Astrocyte of the cerebellum (primary cell): ENCODE data around the gene POLDIP2.
A peak's percentile ranks its signal among the peaks of the same experiment; 100 is the strongest.

Experiments used
- DNase-seq: peaks from one replicate; pipeline ENCODE4 v3.0.0-alpha.2; 2011; ENCODE audit warnings: low read depth
- H3K4me3 ChIP-seq: 2 replicates; pipeline ENCODE4 v1.5.1; 2011; ENCODE audit warnings: mild to moderate bottlenecking, low read depth, low read length, moderate library complexity
- in situ Hi-C: cut with HindIII; loops from 2 replicates; pipeline ENCODE4 v1.10.0; 2017; ENCODE audit warnings: low sequenced_read_pairs
- TF ChIP-seq, protein P1 (sequence below): IDR thresholded peaks from 2 replicates; pipeline ENCODE4 v1.5.1; 2012; ENCODE audit warnings: low read length, low read depth, moderate library complexity, mild to moderate bottlenecking; ENCODE audit errors: missing control alignments

Gene POLDIP2

DNA sequence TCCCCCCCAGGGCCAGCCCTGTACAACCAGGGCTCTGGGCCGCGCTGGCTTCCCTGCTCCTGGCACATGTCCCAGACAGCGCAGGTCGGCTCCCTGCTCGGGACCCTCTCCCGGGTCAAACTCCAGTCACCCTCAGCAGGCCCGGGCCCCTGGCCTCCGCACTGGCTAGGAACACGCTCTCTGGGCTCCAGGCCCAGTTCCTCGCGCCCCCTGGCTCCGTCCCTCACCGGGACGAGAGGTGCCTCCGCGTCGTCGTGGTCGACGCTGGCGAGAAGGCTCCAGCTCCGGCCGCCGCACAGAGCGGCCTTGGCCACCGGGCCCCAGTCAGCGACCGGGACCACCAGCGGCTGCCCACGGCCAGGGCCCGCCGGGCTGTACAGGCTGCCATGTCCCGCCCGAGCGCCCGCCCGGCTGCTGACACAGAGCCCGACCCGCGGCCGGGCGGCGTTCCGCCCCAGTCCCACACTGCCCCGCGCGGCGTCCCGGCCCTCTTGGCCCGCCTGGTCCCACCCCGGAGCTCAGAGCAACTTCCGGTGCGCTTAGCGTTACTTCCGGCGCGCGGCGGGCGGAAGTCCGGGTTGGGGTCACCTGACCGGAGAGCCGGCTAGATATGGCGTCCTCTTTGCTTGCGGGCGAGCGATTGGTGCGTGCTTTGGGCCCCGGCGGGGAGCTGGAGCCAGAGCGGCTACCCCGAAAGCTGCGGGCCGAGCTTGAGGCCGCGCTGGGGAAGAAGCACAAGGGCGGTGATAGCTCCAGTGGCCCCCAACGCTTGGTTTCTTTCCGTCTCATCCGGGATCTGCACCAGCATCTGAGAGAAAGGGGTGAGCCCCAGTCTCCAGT lies at the start of gene POLDIP2:
POLDIP2 (minus strand) TSS at position 467 of the 840 bp plus-strand sequence; CDS start at position 388, 79 bp downstream.
- H3K4me3 ChIP-seq, result peak within 1 kb of the TSS; percentile 95
- in situ Hi-C loops, result no loop called here
- TF ChIP-seq, protein P1, sequence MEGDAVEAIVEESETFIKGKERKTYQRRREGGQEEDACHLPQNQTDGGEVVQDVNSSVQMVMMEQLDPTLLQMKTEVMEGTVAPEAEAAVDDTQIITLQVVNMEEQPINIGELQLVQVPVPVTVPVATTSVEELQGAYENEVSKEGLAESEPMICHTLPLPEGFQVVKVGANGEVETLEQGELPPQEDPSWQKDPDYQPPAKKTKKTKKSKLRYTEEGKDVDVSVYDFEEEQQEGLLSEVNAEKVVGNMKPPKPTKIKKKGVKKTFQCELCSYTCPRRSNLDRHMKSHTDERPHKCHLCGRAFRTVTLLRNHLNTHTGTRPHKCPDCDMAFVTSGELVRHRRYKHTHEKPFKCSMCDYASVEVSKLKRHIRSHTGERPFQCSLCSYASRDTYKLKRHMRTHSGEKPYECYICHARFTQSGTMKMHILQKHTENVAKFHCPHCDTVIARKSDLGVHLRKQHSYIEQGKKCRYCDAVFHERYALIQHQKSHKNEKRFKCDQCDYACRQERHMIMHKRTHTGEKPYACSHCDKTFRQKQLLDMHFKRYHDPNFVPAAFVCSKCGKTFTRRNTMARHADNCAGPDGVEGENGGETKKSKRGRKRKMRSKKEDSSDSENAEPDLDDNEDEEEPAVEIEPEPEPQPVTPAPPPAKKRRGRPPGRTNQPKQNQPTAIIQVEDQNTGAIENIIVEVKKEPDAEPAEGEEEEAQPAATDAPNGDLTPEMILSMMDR, result no peak
- DNase-seq, result peak; percentile 85

- TF ChIP-seq, protein P1, result no peak
- in situ Hi-C loops, result no loop called here
- DNase-seq, result no peak
- H3K4me3 ChIP-seq, result peak overlapping the region; percentile 60
Measured at GRCh38 chr17:28406473-28406814, 49.1 kb upstream of the POLDIP2 start.

- in situ Hi-C loops, result no loop called here
- TF ChIP-seq, protein P1, result no peak
Measured at GRCh38 chr17:28405632-28406472, 48.5 kb upstream of the POLDIP2 start, which contains the start of gene SLC46A1. Gene SLC46A1 (minus strand): TSS chr17:28406212. CDS start chr17:28406114, 98 bp downstream.

DNA sequence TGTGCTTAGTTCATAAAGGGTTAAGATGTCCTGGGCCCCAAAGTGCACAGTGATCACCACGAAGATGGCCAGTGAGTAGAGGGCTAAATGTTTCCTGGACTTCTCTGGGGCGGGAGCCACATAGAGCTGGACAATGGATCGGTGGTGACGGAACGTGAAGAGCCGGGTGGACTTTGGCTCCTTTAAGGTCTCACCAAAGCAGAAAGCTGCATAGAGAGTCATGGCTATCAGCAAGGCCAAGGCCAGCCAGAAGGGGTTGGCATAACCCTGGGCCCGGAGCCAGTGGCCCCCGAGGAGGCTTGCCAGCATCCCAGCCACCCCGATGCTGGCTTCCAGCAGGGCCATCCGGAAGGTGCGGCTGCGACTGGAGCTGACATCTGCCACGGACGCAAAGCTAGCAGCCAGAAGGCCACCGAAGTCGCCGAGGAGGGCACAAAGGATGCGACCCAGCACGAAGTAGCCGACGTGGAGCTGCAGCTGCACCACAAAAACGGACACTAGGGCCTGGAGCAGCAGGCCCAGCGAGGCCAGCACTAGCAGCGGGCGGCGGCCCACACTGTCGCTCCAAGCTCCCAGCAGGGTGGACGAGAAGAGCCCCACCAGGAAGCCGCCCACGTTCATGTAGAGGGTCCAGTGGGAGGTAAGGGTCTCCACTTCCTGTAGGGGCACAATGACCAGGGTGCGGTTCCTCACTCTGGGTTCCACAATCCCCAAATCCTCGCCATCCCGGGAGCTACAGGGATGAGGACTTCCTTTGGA lies 47.7 kb upstream of the POLDIP2 start:
- no peak for DNase-seq
- TF ChIP-seq, protein P1, result no peak
- peak overlapping the region; percentile 60 for H3K4me3 ChIP-seq
- in situ Hi-C loops, result no loop called here

More at GRCh38 chr17:28405632-28406472, 48.5 kb upstream of the POLDIP2 start, which contains the start of gene SLC46A1:
- peak within 1 kb of the TSS; percentile 60 for H3K4me3 ChIP-seq
- DNase-seq, result no peak

DNA sequence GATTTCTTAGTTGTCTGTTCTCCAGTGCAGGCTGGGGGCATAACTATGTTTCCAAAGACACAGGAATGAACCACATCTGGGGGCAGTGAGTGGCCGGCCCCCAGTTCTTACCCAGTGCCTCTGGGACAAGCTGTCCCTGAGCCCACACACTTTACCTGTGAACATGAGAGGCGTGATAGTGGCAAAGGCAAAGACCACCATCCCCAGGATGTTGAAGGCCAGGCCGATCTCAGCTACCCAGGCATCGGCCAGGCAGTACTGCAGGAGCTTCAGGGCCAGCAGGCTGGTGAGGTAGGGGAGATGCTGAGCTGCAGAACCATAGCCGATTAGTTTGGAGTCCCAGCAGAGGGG lies 47.1 kb upstream of the POLDIP2 start:
- in situ Hi-C loops, result no loop called here
- no peak overlapping the region for H3K4me3 ChIP-seq
- TF ChIP-seq, protein P1, result no peak
- no peak for DNase-seq

- in situ Hi-C loops, result no loop called here
- no peak for DNase-seq
- TF ChIP-seq, protein P1, result no peak
- H3K4me3 ChIP-seq, result no peak overlapping the region
Measured at GRCh38 chr17:28404007-28404406, 46.7 kb upstream of the POLDIP2 start.
